Measurements from ENCODE around the gene PTDSS2.

DNA sequence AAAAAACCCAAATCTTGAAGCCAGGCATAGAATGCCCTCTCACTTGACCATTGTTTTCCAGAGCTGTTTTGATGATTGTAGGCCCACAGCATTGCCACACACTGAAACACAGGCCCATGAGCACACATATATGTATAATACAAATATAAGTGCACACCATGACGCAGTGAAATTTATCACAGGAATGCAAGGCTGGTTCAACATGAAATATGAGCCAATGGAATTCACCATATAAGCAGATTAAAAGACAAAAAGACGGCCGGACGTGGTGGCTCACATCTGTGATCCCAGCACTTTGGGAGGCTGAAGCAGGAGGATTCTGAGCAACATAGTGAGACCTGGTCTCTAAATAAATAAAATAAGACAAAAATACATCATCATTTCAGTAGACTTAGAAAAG is 66.3 kb downstream of the PTDSS2 start:
- TF ChIP-seq, protein P1, sequence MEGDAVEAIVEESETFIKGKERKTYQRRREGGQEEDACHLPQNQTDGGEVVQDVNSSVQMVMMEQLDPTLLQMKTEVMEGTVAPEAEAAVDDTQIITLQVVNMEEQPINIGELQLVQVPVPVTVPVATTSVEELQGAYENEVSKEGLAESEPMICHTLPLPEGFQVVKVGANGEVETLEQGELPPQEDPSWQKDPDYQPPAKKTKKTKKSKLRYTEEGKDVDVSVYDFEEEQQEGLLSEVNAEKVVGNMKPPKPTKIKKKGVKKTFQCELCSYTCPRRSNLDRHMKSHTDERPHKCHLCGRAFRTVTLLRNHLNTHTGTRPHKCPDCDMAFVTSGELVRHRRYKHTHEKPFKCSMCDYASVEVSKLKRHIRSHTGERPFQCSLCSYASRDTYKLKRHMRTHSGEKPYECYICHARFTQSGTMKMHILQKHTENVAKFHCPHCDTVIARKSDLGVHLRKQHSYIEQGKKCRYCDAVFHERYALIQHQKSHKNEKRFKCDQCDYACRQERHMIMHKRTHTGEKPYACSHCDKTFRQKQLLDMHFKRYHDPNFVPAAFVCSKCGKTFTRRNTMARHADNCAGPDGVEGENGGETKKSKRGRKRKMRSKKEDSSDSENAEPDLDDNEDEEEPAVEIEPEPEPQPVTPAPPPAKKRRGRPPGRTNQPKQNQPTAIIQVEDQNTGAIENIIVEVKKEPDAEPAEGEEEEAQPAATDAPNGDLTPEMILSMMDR (conservative IDR thresholded peaks at IDR 0.05; ENCODE audit: low read depth, low read length) = no peak
- TF ChIP-seq POLR2A (IDR thresholded peaks at IDR 0.05; ENCODE audit: low read depth, low read length) = no peak
- TF ChIP-seq MXI1 (IDR thresholded peaks at IDR 0.05; ENCODE audit: borderline replicate concordance, low read depth, low read length) = no peak
- TF ChIP-seq RFX5 (IDR thresholded peaks at IDR 0.05; ENCODE audit: low read depth, low read length) = no peak
- TF ChIP-seq RCOR1 (IDR thresholded peaks at IDR 0.05; ENCODE audit: insufficient replicate concordance, low read length) = no peak
- no peak for TF ChIP-seq BHLHE40 (IDR thresholded peaks at IDR 0.05; ENCODE audit: low read depth, low read length)
- TF ChIP-seq RAD21 (IDR thresholded peaks at IDR 0.05; ENCODE audit: low read length) = no peak
- TF ChIP-seq, protein P2, sequence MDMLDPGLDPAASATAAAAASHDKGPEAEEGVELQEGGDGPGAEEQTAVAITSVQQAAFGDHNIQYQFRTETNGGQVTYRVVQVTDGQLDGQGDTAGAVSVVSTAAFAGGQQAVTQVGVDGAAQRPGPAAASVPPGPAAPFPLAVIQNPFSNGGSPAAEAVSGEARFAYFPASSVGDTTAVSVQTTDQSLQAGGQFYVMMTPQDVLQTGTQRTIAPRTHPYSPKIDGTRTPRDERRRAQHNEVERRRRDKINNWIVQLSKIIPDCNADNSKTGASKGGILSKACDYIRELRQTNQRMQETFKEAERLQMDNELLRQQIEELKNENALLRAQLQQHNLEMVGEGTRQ (IDR thresholded peaks at IDR 0.05; ENCODE audit: low read depth, low read length) = no peak
